MCF 10A (cell line): ENCODE measurements around the gene SNTG2. TPM values are rescaled to one million over a fixed set of nuclear protein-coding genes. Genes with fewer than 3 reads are reported as not detected.

Experiments
- BruUV-seq: library from RNA; stranded (reverse); fragments of 400-500 nt; replicated peaks from 2 replicates; lab custom pipeline; 2021; lab: Mats Ljungman, UMichigan
- CTCF ChIA-PET: fragments of 300-600 bp; sonication (Branson Sonifier 250); formaldehyde crosslinking; extraction: SDS; loops from one replicate; lab custom pipeline; 2021; ENCODE audit warnings: antibody characterized with exemption, inconsistent platforms; lab: Yijun Ruan, JAX
- POLR2A ChIA-PET: fragments of 300-600, 350-650 bp; sonication (Branson Sonifier 250); formaldehyde crosslinking; extraction: SDS; loops from one replicate; lab custom pipeline; 2020; ENCODE audit warnings: antibody characterized with exemption, inconsistent platforms; lab: Yijun Ruan, JAX
- DNase-seq: peaks from one replicate; pipeline ENCODE4 v3.0.0-alpha.2; 2018; ENCODE audit not compliant: unreplicated experiment
- H3K27ac Mint-ChIP-seq: one replicate; pipeline ENCODE4 v1.8.0; 2022; ENCODE audit warnings: mild to moderate bottlenecking, low read depth, mixed read lengths; ENCODE audit not compliant: unreplicated experiment
- H3K27me3 Mint-ChIP-seq: one replicate; pipeline ENCODE4 v1.8.0; 2022; ENCODE audit warnings: mixed read lengths; ENCODE audit not compliant: insufficient read depth, unreplicated experiment
- H3K36me3 Mint-ChIP-seq: one replicate; pipeline ENCODE4 v1.8.0; 2022; ENCODE audit warnings: mild to moderate bottlenecking, moderate library complexity, mixed read lengths; ENCODE audit not compliant: insufficient read depth, unreplicated experiment
- H3K4me1 Mint-ChIP-seq: one replicate; pipeline ENCODE4 v1.8.0; 2022; ENCODE audit warnings: mixed read lengths; ENCODE audit not compliant: insufficient read depth, unreplicated experiment
- H3K4me3 Mint-ChIP-seq: one replicate; pipeline ENCODE4 v1.8.0; 2022; ENCODE audit warnings: mild to moderate bottlenecking, moderate library complexity, mixed read lengths; ENCODE audit not compliant: unreplicated experiment
- H3K9me3 Mint-ChIP-seq: one replicate; pipeline ENCODE4 v1.8.0; 2022; ENCODE audit warnings: mixed read lengths; ENCODE audit not compliant: unreplicated experiment
- intact Hi-C: fragments of 100-400 bp; cut with micrococcal nuclease; formaldehyde crosslinking; loops from 2 replicates; pipeline ENCODE4 v1.14.1; 2022
- total RNA-seq: library from RNA; stranded (reverse); gene quantifications from 2 replicates; pipeline ENCODE4 v1.2.3, GENCODE V29; 2022
- TF ChIP-seq, protein P1 (sequence below): fragments of 200-600 bp; IDR thresholded peaks from one replicate; pipeline ENCODE4 v1.8.0; 2022; ENCODE audit warnings: antibody characterized with exemption, mild to moderate bottlenecking; ENCODE audit not compliant: unreplicated experiment

Gene SNTG2
- total RNA-seq, 1 experiment from 2014 or later = not detected

GRCh38 chr2:1360144-1360543 is 409.5 kb downstream of the SNTG2 start:
- H3K27me3 Mint-ChIP-seq = peaks cover 13% of the 10 kb centered on the region
- intact Hi-C loops = no loop called here
- POLR2A ChIA-PET = interaction anchor here (0.7 kb wide), 1 partner anchor 150 kb away, joined by 3 read pairs; no protein-coding TSS in a partner anchor
- H3K27ac Mint-ChIP-seq = no peak overlapping the region
- CTCF ChIA-PET = interaction anchor here (0.6 to 1.1 kb wide), 3 partner anchors 59 to 644 kb away, joined by 3 read pairs; no protein-coding TSS in a partner anchor
- no peak for DNase-seq
- TF ChIP-seq, protein P1, sequence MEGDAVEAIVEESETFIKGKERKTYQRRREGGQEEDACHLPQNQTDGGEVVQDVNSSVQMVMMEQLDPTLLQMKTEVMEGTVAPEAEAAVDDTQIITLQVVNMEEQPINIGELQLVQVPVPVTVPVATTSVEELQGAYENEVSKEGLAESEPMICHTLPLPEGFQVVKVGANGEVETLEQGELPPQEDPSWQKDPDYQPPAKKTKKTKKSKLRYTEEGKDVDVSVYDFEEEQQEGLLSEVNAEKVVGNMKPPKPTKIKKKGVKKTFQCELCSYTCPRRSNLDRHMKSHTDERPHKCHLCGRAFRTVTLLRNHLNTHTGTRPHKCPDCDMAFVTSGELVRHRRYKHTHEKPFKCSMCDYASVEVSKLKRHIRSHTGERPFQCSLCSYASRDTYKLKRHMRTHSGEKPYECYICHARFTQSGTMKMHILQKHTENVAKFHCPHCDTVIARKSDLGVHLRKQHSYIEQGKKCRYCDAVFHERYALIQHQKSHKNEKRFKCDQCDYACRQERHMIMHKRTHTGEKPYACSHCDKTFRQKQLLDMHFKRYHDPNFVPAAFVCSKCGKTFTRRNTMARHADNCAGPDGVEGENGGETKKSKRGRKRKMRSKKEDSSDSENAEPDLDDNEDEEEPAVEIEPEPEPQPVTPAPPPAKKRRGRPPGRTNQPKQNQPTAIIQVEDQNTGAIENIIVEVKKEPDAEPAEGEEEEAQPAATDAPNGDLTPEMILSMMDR = no peak
- no peak overlapping the region for H3K4me3 Mint-ChIP-seq
- H3K9me3 Mint-ChIP-seq = no peaks in the 10 kb centered on the region
- BruUV-seq = no TSS peak
- H3K36me3 Mint-ChIP-seq = no peaks in the 10 kb centered on the region
- no peaks in the 10 kb centered on the region for H3K4me1 Mint-ChIP-seq

GRCh38 chr2:1360557-1361250 is 410.1 kb downstream of the SNTG2 start:
- Mint-ChIP-seq H3K27ac (no peak overlapping the region), H3K27me3 (peaks cover 13% of the 10 kb centered on the region), H3K4me1 (no peaks in the 10 kb centered on the region), H3K4me3 (no peak overlapping the region), H3K9me3 (no peaks in the 10 kb centered on the region), H3K36me3 (no peaks in the 10 kb centered on the region)
- intact Hi-C loops = no loop called here
- ChIA-PET CTCF (interaction anchor here (0.6 to 1.1 kb wide), 3 partner anchors 58 to 644 kb away, joined by 3 read pairs; no protein-coding TSS in a partner anchor), POLR2A (no interaction called here)
- TF ChIP-seq, protein P1 = no peak
- BruUV-seq = no TSS peak
- DNase-seq = no peak

GRCh38 chr2:1363367-1363766 is 412.7 kb downstream of the SNTG2 start:
- peaks cover 11% of the 10 kb centered on the region for H3K4me1 Mint-ChIP-seq
- DNase-seq = no peak
- POLR2A ChIA-PET = no interaction called here
- H3K9me3 Mint-ChIP-seq = no peaks in the 10 kb centered on the region
- CTCF ChIA-PET = interaction anchor here (0.7 kb wide), 1 partner anchor 633 kb away, joined by 3 read pairs; no protein-coding TSS in a partner anchor
- TF ChIP-seq, protein P1 = no peak
- H3K36me3 Mint-ChIP-seq = no peaks in the 10 kb centered on the region
- H3K27ac Mint-ChIP-seq = no peak overlapping the region
- intact Hi-C loops = no loop called here
- peaks cover 8% of the 10 kb centered on the region for H3K27me3 Mint-ChIP-seq
- H3K4me3 Mint-ChIP-seq = no peak overlapping the region
- BruUV-seq = no TSS peak

DNA sequence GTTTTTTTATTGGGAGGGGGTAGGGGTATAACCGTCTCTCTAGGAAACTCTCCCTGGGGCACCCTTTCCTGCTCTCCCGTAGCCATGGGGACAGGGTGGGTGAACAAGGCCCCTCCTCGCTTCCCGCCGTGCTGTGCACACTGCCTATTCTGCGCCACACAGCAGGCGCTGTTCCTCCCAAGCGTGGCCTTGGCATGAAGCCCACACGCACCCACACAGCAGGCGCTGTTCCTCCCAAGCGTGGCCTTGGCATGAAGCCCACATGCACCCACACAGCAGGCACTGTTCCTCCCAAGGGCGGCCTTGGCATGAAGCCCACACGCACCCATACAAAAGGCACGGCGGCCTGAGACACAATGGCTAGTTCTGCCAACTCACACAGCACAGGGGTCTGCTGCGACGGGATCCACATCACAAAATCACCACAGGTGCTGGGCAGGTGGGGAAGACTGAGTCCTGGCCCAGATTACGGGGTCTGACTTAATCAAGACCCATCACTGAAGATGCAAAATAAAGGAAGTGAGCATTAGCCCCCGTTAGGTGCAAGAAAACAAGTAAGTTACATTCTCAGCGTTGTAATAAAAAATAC is 416.0 kb downstream of the SNTG2 start:
- BruUV-seq = no TSS peak
- H3K4me3 Mint-ChIP-seq = no peak overlapping the region
- POLR2A ChIA-PET = no interaction called here
- no peaks in the 10 kb centered on the region for H3K9me3 Mint-ChIP-seq
- H3K27ac Mint-ChIP-seq = peak overlapping the region; percentile 46
- H3K27me3 Mint-ChIP-seq = no peaks in the 10 kb centered on the region
- intact Hi-C loops = no loop called here
- peak; percentile 55 for DNase-seq
- CTCF ChIA-PET = no interaction called here
- TF ChIP-seq, protein P1 = no peak
- H3K36me3 Mint-ChIP-seq = no peaks in the 10 kb centered on the region
- H3K4me1 Mint-ChIP-seq = peaks cover 16% of the 10 kb centered on the region
